Left kidney (tissue), 8 donors: ENCODE results near the gene TUBGCP3. TPM values are rescaled to one million over a fixed set of nuclear protein-coding genes. Genes with fewer than 3 reads are reported as not detected.
"Not testable (repeated sequence)": the region's sequence is repeated elsewhere in the genome, so short reads cannot be mapped to it uniquely, and the experiment has no call there.

ENCODE experiments used
- DNase-seq: peaks from one replicate; pipeline ENCODE4 v3.0.0-alpha.2; 2013
- long read RNA-seq, 8 donors: transcript quantifications; one replicate each; lab custom pipeline, GENCODE V29; 2026
- polyA plus RNA-seq: library from polyadenylated mRNA; unstranded; fragments of 120-200 nt; gene quantifications from one replicate; pipeline ENCODE4 v1.2.1, GENCODE V29; 2013; ENCODE audit not compliant: insufficient read length

Gene TUBGCP3, protein sequence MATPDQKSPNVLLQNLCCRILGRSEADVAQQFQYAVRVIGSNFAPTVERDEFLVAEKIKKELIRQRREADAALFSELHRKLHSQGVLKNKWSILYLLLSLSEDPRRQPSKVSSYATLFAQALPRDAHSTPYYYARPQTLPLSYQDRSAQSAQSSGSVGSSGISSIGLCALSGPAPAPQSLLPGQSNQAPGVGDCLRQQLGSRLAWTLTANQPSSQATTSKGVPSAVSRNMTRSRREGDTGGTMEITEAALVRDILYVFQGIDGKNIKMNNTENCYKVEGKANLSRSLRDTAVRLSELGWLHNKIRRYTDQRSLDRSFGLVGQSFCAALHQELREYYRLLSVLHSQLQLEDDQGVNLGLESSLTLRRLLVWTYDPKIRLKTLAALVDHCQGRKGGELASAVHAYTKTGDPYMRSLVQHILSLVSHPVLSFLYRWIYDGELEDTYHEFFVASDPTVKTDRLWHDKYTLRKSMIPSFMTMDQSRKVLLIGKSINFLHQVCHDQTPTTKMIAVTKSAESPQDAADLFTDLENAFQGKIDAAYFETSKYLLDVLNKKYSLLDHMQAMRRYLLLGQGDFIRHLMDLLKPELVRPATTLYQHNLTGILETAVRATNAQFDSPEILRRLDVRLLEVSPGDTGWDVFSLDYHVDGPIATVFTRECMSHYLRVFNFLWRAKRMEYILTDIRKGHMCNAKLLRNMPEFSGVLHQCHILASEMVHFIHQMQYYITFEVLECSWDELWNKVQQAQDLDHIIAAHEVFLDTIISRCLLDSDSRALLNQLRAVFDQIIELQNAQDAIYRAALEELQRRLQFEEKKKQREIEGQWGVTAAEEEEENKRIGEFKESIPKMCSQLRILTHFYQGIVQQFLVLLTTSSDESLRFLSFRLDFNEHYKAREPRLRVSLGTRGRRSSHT
- 41.9 TPM for polyA plus RNA-seq
- long read RNA-seq, donor 1, partial matches to known transcripts: 0 of 4 reads
- long read RNA-seq, donor 1, other reads (novel, unspliced or antisense): 0 of 4 reads
- long read RNA-seq, donor 2, partial matches to known transcripts: 0 of 5 reads
- long read RNA-seq, donor 2, other reads (novel, unspliced or antisense): 0 of 5 reads
- long read RNA-seq, donor 3, partial matches to known transcripts: 0 of 5 reads
- long read RNA-seq, donor 3, other reads (novel, unspliced or antisense): 0 of 5 reads
- long read RNA-seq, donor 4: 0 reads
- long read RNA-seq, donor 5, partial matches to known transcripts: 0 of 4 reads
- long read RNA-seq, donor 5, other reads (novel, unspliced or antisense): 0 of 4 reads
- long read RNA-seq, donor 6, transcript TUBGCP3-201 (22 exons, 3,899 nt): major isoform, 5 of 6 reads
- long read RNA-seq, donor 6, partial matches to known transcripts: 0 of 6 reads
- long read RNA-seq, donor 6, other reads (novel, unspliced or antisense): 0 of 6 reads
- long read RNA-seq, donor 7, partial matches to known transcripts: 0 of 3 reads
- long read RNA-seq, donor 7, other reads (novel, unspliced or antisense): 0 of 3 reads
- long read RNA-seq, donor 8, partial matches to known transcripts: 0 of 4 reads
- long read RNA-seq, donor 8, other reads (novel, unspliced or antisense): 0 of 4 reads

GRCh38 chr13:112587764-112588489, at the start of gene TUBGCP3:
Gene TUBGCP3 (minus strand): TSS chr13:112588153. CDS start chr13:112587980, 173 bp downstream.
- peak; percentile 79 for DNase-seq

DNA sequence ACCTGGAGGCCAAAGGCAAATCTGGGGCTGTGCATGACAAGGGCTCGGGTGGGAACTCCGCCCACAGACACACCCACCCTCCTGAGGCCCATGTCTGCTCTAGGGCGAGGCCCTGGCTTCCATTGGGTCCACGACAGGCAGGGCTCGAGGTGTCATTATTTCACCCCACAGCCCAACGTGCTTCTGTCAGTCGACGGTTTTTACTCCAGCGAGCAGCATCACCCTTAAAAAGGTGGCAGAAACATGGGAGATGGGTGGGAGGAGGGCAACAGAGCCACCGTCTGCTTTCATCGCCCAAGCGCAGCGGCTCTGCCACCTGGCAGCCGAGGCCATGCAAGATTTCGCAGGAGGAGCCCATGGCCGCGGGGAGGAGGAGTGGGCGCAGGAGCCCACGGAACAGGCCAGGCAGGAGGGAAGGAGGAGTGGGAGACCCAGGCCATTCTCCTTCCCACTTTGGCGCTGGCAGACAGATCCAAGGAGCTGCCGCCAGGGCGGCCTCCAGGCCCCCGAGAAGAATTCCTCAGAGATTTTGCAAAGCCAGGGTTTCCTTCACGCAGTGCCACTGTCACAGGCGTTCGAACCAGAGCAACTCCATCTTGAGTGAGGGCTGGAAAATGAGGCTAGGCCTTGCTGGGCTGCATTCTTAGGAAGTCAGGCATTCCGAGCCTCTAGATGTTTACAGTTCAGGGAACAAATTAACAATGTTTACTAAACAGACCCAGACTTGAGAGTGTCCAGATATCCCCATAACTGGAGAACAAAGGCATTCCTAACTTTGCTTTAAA, 49.3 kb upstream of the TUBGCP3 start:
- DNase-seq: no peak

DNA sequence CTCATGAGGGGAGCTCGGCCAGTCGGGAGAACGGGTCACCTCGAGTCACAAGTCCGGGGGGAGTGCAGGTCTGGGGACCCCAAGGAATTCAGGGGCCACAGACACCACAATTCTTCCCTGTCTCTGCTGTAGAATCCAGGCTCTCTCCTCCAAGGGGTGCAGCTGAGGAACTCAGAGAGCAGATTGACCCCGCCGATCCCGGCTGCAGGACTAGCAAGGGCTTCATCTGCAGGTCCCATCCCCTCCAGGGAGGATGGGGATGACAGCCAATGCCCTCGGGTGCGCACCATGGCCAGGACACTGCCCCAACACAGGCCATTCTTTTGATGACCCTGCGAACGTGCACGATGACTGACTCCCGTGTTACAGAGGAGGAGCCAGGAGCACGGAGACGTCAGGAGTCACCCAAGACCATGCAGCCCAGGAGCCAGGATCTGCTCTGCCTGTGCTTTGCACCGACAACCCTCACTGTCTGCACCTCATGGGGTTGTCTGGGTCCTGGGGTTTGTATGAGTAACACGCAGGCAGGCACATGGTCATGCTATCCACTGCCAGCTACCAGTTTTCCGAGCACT, 48.5 kb upstream of the TUBGCP3 start:
- no peak for DNase-seq

DNA sequence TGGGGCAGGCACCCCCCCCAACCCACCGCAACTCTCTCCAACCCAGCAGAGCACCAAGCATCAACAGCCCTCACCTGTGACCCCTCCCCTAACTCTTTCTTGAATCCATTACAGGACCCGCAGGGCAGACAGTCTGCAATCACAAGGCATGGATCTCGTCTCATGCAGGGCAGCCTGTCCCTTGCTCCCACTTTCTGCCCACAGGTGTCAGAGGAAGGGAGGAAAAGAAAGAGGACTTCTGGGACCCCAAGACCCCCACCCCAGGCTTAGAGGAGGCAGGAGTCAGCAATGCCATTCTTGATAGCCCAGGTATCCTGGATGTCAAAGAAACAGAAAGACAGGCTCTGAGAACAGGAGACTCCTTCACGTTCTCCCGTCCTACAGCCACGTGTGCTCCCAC, 47.4 kb upstream of the TUBGCP3 start:
- DNase-seq: no peak

DNA sequence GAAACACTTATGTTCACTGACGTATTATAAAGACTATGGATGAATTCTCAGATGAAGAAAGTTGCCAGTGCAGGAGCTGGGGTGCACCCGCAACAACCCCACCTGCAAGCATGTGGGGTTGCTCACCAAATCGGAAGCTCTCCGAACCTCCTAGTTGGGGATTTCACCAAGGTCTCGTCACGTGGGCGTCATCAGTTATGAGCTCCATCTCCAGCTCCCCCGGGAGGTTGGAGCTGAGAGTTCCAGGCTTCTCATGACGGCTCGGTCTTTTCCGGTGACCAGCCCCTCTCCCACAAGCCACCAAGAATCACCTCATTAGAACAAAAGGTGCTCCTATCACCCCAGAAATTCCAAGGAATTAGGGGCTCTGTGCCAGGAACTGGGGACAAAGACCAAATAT, 46.1 kb upstream of the TUBGCP3 start:
- no peak for DNase-seq

GRCh38 chr13:112630226-112630625, 42.3 kb upstream of the TUBGCP3 start:
- not testable (repeated sequence) for DNase-seq

GRCh38 chr13:112629161-112629560, 41.2 kb upstream of the TUBGCP3 start:
- DNase-seq: no peak

DNA sequence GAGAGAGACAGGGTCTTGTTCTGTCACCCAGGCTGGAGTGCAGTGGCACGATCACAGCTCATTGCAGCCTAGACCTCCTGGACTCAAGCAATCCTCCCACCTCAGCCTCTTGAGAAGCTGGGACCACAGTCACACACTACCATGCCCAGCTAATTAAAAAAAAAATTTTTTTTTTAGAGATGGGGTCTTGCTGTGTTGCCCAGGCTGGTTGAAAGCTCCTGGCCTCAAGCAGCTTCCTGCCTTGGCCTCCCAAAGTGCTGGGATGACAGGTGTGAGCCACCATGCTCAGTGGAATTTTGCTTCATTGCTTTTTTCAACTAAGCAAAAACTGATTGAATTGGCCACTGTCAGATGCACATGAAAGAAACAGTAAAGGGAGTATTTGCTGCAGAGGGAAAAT, 39.7 kb upstream of the TUBGCP3 start:
- DNase-seq: not testable (repeated sequence)

DNA sequence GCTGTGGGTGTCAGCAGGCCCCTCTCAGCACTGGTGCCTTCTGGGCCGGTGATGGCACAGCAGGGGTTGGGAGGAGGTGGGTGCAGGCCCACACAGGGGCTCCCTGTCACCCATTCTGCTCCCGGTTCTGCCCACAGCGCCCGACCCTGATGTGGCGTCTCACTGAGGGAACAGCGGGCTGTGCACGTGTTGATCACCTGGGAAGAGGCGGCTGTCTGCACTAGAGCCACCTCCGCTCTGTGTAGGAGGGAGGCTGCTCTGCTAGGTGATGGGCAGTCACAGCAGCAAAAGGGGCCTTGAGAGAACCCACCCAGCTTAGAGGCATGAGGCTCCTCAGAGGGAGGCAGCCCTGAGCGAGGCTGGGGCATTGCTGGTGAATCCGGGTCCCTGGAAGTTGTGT, 39.2 kb upstream of the TUBGCP3 start:
- DNase-seq: no peak

- DNase-seq: no peak
These were observed 38.8 kb upstream of the TUBGCP3 start for GRCh38 chr13:112626761-112627160.

DNA sequence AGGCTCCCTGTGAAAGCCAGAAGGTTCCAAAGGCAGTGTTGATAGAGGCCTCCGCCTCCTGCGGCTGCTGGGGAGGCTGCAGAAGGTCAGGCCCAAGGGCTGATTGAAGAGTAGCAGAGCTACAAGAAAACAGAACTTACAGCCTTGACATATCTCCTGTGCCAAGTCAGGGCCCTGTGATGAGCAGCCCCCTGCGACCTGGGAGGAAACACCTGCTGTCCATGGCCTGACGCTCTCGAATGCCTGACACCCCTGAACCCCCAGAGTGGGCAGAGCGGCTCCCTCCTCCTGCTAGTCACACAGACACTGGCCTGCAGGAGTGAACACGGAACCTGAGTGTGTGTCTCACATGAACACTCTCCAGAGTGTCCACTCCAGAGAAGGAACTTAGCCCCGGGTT, 38.2 kb upstream of the TUBGCP3 start:
- no peak for DNase-seq

DNA sequence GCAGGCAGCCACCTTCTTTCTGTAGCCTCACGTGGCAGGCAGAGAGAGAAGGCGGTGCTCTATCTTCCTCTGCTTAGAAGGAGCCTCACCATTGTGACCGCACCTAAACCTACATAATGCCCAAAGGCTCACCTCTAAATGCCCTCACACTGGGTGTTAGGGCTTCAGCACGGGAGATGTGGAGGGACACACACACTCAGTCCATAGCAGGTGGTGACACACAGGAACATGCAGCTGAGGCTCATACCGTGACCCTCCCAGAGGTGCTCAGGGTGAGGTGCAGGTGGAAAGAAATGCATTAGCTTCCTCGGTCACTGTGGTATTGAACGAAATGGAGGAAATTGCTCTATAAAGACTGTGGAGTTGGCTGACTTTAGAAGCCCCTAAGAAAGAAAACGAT, 37.7 kb upstream of the TUBGCP3 start:
- DNase-seq: no peak

DNA sequence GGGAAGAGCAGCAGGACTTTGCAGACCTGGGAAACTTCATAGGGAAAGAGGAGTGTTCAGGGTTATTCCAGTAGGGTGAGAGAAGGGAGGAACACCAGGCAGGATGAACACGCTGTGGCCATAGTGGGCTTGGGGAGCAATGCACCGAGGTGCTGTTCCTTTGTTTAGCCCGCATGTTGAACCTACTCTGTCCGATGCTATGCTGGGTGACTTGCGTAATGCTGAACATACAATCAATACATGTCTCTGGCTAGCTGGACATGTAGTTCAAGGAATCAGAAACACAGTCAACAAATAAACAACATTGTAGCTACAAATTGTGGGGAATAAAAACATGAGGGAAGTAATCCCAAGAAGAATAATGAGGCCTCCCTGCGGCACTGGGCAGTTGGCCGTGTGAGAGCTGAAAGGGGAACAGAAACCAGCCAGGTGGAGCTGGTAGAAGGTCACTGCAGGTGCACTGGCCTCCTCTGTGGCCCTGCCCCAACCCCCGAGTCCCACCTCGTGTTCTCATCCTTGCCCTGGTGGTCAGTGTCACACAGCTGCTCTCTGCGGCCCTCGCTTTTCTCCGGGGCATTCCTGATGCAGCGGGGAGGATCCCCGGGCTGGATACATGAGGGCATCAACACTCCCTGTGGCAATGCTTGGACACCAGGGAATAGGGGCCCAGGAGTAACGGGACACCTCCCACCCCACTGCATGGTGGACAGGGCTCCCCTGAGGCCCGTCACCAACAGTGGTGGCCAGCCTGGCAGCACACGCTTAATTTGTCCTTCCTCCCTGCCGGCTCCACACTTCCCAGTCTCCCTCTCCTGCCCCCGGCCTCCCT, 36.9 kb upstream of the TUBGCP3 start:
- no peak for DNase-seq

DNA sequence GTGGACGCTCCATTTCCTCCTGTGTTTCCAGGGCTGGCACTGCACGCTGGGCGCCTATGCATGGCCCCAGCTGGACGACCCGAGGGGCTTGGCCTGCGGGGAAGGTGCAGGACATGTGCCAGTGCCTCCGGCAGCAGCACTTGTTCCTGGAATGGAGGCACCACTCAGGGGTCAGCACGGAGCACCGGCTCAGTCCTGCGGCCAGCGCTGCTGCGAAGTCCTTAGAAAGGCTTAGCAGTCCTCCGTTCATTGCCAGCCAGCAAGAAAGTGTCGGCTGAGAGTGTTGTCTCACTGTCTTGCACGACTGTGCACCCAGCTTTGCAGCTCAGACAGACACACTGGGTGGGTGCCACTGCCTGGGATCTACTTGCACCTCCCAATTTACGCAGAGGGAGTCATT, 36.1 kb upstream of the TUBGCP3 start:
- DNase-seq: no peak

GRCh38 chr13:112623051-112623711, 35.2 kb upstream of the TUBGCP3 start:
- no peak for DNase-seq

DNA sequence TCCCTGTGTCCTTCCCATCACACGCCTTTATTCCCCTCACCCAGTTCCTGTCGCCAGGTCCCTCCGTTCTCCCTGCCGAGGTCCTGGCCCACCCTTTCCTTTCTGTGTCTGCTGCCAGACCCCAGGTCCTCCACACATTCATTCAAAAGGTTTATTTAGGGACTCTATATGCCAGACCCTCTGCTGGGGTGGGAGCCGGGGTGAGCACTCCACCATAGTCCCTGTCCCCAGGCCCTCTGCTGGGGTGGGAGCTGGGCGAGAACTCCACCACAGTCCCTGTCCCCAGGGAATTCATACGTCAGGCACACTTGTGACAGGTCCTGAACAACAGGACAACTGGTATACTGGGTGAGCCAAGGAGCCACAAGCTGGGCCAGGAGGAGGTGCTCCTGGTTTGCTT, 34.4 kb upstream of the TUBGCP3 start:
- no peak for DNase-seq

GRCh38 chr13:112619730-112620631, 32.0 kb upstream of the TUBGCP3 start:
- DNase-seq: peak; percentile 61
